ENCODE results near the gene GATA5.
A peak's percentile ranks its signal among the peaks of the same experiment; 100 is the strongest.
"Not testable (repeated sequence)": the region's sequence is repeated elsewhere in the genome, so short reads cannot be mapped to it uniquely, and the experiment has no call there.

GATA5 gene

DNA sequence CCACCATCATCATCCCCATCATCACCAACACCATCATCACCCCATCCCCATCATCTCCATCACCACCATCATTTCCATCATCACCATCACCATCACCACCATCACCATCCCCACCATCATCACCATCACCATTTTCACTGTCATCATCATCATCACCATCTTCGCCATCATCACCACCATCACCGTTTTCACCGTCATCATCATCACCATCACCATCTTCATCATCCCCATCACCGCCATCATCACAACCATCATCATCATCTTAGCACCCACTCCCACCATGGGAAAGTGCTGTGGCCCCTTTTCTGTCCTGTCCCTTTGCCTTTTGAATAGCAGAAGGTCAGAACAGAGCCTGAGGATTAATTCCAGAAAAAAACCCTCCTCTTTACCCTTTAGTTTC, 28.5 kb upstream of the GATA5 start:
- no peak for DNase-seq

DNA sequence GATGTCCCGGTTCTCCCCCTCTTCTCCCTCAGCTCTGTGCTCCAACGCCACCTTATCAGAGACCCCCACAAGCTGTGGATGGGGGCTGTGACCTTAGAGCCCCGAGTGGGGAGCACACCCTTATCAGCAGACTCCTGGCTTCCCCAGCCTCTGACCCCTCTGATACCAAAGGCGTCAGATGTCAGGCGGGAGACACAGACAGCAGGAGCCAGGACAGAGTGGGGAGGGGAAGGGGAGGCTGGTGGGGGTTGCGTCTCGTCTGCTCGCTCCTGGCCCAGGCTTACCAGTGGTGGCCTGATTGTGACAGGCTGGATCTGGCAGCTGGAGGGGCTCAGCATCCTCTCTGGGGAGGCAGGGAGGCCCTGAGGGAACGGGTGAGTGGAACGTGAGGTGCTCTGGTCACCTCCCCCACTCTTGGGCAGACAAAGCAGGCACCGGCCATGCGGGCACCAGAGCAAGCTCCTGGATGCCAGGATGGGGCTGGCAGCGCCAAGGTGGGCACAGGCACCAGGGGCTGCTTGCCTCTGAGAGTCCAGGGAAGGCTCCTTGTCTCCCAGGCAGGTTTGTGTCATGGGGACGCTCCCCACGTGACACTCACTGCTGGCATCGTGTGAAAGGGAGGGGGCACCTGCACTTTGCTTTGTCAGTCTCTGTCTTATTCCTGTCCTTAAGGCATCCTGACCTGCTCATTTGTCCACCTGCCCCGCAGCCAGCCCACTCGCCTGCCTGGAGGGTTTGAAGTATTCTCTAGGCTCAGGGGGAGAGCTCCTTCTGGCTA, 27.8 kb upstream of the GATA5 start:
- no peak for DNase-seq

DNA sequence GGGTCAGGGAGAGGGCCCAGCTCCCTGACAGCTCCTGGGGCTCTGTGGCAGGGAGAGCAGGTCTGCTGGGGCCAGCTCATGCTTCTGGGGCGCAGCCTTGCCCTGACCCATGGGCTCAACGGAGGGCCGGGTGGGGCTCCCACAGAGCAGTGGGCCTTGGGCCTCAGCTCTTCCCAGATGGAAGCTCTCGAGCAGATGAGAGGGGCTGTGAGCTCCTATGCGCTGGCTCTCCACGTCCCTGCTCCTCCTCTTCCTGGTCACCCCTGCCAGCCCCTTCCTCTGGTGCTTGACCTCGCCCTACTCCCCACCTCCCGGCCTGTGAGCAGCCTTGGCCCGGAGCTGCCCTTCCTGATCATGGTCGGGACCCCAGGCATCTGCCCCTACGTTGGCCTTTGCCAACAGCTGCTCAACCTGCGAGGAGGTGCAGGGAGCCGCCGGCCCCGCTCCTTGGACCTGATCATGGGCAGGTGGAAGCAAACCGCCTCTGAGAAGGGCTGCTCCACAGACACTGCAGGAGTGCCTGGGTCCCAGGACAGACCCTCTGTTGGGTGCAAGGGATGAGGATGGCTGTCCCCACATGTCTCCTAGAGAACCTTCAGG, 26.8 kb upstream of the GATA5 start:
- DNase-seq = no peak

DNA sequence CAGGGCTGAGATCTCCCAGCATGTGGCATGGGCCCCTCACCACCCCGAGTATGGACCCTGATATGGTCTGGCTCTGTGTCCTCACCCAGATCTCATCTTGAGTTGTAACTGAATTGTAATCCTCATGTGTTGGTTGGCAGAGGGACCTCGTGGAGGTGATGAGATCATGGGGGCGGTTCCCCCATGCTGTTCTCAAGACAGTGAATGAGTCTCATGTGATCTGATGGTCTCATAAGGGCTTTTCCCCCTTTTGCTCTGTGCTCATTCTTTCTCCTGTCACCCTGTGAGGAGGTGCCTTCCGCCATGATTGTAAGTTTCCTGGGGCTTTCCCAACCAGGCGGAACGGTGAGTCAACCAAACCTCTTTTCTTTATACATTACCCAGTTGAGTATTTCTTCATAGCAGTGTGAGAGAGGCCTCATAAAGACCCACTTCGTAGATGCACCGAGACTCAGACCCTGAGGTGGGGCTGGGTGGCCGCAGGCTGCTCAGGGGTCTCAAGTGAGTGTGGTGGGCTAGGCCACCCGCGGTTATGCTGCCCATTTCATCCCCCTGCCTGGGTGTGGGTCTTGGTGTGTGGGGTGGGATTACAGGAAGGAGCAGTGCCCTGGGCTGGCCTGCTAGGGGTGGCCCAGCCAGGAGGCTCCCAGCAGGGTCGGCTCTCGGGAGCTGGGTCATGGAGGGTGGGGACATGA, 26.2 kb upstream of the GATA5 start:
- no peak for DNase-seq

DNA sequence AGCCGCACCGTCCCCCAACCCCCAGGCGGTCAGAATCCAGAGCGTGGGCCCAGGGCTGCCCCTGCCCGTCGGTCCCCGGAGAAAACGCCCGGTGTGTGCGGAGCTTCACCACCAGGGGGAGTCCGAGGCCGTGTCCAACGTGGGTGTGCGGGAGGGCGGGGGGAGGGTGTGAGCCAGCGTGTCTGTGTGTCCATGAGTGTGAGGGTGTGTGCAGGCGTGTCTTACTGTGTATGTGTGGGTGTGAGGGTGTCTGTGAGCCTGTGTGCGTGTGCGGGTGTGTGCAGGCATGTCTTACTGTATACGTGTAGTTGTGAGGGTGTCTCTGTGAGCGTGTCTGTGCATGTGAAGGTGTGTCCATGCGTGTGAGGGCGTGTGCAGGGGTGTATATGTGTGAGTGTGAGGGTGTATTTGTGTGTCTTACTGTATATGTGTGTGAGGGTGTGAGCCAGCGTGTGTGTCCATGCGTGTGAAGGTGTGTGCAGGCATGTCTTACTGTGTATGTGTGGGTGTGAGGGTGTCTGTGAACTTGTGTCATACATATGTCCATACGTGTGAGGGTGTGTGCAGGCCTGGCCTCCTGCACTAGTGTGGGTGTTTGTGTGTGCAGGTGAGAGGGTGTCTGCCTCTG, 24.6 kb upstream of the GATA5 start:
- peak; percentile 12 to 31 for DNase-seq

DNA sequence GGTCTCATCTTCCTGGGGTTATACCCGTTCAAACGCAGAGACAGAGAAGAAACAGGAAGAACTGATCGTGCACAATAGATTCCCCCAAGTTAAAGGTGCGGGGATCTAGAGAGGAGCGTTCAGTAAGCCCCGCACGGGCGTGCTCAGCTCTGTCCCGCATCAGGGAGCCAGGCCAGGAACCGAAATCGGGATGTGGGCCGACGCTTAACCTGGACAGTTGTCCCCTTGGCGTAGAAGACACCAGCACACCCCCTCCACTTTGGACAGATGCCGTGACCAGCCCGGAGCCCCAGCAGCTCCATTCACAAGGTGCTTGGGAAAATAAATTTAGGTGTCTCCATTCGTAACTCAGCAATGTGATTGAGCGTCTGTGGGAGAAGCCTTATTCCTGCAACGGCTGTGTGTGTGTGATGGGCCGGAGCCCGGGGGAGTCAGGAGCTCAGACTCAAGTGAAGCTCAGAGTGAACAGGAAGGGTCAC, 24.0 kb upstream of the GATA5 start:
- no peak for DNase-seq

DNA sequence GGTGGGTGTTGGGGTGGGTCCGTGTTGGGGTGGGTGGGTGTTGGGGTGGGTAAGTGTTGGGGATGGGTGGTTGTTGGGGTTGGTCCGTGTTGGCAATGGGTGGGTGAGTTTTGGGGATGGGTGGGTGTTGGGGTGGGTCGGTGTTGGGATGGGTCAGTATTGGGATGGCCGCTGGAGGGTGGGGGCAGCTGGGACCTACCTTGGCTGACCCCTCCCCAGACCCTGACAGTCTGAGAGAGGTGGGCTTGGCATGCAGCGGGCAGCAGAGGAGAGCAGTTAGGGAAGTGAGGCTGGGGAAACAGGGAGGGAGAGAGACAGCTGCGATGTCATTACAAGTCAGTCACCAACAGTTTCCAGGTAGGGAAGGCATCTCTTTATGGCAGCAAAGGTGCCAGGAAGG, 23.1 kb upstream of the GATA5 start:
- no peak for DNase-seq

DNA sequence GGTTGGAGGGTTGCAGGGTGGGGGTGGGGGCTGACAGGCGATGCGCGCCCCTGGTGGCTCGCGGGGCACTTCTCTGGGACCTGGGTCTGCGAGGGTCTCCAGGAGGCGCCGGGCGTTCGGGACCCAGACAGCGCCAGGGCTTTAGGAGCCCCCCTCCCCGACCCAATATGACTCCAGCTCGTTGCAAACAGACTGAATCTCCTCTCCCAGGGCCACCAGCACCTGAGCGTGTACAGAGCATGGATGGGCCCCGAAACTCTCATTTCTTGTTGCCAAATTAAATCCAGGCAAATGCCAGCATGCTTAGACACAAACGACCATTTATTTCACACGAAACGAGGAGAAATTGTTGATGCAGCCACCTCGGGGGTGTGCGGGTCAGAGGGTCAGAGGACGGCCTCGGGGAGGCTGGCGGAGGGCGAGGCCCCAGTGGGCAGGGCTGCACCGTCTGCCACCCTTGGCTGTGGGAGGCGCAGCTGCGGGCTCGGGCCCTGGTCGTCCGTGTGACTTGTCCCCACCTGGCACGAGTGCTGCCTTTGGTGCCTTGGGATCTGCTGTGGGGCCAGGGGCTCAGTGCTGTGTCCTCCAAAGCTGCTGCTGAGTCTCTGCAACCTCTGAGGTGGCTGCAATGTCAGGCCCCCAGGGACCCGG, 20.9 kb upstream of the GATA5 start:
- DNase-seq = no peak

DNA sequence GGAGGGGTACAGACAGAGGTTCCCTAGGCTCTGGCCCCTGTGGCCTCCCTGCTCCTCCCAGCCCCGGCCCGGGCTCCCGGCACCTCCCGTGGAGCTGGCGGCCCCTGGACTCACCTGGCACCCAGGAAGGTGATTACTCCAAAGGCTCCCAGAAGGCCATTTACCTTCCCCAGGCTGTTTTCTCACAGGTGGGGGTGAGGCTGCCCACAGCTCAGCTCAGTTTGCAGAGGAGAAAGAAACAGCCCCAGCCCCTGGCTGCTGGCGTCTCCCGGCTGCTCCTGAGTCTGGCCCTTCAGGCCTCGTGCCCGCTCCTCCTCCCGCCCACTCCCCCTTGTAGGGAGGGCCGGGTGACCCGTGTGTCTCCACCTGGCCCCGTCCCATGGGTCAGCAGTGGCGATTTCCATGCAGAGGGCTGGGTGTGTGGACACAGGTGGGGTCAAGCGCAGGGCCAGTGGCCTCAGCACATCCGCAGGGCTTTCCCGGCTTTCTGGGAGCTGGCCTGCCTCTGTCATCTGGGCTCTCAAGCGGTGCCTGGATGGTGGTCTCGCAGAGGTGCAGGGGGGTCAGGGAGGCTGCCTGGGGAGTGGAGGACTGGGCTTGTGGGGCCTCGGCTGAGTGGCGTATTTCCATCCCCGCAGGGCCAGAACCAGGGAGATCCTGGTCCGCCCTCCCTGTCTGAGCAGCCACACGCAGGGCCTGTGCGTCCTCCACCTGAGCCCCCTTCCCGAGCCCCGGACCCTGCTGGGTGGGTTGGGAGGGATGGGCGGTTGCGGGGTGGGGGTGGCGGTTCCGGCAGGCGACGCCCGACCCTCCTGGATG, 20.2 kb upstream of the GATA5 start:
- DNase-seq = no peak

DNA sequence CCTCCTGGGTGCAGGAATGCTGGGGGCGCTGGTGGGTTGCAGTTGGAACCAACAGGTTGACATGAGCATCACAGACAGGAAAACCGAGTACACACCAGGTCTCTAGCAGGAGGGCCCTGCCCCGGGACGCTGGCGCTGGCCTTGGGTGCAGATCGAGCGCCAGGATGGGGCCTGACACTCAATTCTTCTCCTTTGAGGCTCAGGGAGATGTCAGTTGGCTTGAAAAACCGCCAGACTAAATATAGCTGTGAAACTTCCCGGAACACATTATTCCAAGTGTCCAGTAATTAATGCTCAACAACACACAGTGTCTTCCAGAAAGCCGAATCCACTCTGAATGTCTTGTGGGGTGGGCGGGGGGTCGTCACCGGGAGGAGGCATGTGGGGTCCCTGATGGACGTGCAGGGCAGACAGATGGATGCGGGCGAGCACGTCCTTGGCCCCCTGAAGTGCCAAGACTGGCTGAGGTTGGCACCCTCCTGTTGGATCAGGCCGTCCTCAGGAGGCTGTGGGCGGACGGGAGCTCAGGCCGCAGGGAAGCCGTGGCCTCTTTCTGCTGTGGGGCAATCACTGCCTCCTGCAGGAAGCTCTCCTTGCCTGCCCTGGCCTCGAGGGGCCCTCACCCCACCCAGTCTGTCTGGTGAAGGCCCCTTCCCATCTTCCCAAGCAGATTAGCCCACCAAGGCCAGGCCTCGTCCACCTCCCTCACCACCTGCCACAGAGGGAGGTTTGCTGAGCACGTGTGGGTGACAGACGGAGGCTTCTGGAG, 19.4 kb upstream of the GATA5 start:
- DNase-seq = no peak

DNA sequence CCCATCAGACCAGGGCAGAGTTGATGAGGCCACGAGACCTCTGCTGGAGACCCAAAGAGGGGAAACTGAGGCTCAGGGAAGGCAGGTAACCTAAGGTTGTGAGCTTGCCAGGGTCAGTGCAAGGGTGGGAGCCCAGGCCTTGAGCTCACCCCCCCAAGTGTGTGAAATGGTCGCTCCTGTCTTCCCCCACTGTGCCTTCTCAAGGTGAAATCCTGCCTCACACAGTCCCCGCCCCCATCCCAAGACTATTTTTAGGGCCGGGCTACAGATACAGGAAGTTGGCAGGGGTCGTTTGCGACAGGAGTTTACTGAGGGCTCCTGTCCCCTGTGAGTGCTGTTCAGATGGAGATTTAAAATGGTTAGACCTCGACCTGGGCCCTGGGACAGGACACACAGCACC, 18.7 kb upstream of the GATA5 start:
- DNase-seq = no peak

DNA sequence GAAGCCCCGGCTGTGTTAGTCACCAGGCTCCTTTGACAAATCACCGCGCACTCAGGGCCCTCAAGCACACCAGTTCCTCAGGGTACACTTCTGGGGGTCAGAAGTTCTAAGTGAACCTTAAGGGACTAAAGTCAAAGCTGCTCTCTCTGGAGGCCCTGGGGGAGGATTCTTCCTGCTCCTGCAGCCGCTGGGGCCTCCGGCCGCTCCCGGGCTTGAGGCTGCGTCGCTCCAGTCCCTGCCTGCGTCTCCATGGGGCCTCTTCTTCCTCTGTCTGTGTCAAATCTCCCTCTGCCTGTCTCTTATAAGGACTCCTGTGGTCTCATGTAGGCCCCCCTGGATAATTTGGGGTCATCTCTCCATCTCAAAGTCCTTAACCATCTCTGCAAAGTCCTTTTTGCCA, 18.1 kb upstream of the GATA5 start:
- no peak for DNase-seq

DNA sequence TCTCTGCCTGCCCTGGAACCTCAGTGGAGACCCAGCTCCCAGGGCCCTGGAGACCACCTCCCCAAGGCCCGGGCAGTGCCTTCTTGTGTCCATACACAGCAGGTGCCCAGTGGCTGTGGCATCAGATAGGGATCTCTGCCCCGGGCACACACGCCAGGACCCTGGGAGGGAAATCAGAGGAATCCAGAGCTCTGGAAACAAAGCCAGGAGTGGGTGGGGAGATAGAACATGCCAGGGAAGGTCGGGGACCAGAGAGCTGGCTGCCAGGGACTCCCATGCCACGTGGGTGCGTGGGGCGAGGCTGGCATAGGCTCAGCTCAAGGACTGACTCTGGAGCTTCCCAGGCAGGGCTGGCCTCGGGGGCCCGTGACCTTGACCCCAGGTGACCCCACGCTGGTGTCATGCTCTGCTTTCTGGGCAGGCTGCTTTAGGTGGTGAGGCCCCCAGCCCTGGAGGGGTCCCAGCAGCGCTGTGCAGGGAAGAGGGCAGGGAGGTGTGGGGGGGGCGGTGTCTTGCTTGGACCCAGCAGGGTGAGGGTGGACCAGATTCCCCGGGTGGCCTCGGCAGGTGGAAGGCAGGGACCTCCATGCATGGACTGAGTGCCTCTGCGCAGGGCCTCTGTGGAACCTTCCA, 17.6 kb upstream of the GATA5 start:
- DNase-seq = no peak

DNA sequence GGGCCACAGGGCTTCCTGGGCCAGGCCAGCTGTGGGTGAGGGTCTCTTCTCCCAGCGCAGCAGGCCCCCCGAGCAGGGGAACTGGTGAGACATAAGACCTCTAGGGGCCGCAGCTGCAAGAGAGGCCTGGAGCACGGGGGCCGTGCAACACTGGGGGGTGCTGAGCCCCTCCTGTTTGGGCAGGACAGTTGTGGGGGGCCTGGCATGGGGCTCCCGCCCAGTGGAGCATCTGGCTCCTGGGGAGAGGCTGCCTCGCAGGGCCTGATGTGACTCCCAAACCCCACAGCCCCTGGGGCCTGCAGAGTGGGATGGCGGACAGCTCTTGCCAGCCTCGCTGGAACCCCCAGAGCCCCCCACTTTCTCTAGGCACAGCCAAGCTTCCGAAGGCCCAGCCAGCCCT, 16.9 kb upstream of the GATA5 start:
- no peak for DNase-seq

DNA sequence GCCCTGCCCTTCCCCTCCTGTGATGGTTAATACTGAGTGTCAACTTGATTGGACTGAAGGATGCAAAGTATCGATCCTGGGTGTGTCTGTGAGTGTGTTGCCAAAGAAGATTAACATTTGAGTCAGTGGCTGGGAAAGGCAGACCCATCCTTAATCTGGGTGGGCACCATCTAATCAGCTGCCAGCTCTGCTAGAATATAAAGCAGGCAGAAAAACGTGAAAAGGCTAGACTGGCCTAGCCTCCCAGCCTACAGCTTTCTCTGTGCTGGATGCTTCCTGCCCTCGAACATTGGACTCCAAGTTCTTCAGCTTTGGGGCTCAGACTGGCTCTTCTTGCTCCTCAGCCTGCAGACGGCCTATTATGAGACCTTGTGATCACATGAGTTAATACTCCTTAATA, 15.0 kb upstream of the GATA5 start:
- DNase-seq = not testable (repeated sequence)

DNA sequence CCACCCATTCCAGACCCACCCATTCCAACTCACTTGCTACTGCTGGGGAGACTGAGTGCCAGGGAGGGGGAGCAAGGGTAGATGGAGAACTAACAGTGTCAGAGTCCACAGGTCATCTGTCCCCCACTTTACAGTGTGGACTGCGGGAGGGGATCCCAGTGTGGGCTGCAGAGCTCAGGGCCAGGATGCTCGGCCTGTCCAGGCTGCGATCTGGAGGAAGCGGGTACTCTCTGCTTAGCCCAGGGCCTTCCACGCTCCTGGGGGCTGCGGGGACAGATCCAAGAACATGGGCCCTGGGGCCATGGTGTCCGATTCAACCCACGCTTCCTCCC, 14.1 kb upstream of the GATA5 start:
- no peak for DNase-seq

DNA sequence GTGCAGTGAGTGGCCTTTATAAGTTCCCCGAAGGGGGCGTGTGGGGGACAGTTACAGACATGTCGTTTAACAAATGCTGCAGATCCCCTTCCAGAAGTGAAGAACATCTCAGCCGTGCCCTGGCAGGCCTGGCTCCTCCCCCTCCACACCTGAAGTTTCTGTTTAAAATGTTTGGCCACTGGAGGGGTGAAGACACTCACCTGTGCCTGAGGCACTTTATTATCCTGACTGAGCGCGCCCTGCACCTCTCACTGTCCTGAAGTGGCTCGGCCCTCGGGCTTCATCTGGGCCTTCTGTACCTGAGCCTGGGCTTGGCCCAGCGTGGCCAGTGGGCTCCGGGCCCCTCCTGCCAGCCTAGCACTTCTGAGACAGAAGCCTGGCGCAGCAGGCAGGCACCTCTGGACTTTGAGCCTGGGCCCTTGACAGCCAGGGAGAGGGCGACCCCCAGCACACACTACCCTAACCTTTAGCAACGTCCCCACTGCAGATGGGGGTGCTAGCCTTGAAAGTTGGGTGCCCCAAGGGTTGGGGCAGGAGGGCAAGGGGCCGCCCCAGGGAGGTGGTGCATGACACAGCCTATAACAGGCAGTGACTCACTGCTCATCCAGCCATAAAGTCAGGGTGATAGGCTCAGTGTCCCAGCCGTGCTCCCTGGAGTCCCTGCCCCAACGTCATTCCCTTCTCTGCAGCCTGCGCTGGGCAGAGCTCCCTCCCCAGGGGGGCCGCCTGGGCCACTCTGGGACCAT, 13.6 kb upstream of the GATA5 start:
- DNase-seq = no peak

DNA sequence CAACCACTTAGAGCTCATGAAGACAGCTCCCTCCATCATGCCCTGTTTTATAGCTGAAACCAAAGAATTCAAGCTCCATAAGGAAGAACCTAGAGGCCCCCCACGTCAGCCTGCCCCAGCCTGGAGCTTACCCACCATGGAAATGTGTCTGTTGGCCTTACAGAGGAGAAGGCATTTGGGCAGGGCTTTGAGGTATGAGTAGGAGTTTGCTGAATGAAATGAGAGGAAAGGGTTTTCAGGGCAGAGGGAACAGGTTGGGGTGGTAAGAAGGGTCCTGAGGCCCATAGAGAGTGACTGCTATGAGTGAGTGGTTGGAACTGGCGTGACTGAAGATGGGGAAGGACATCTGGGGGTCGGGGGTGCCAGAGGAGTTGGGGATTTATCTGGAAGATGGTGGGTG, 12.7 kb upstream of the GATA5 start:
- DNase-seq = no peak

DNA sequence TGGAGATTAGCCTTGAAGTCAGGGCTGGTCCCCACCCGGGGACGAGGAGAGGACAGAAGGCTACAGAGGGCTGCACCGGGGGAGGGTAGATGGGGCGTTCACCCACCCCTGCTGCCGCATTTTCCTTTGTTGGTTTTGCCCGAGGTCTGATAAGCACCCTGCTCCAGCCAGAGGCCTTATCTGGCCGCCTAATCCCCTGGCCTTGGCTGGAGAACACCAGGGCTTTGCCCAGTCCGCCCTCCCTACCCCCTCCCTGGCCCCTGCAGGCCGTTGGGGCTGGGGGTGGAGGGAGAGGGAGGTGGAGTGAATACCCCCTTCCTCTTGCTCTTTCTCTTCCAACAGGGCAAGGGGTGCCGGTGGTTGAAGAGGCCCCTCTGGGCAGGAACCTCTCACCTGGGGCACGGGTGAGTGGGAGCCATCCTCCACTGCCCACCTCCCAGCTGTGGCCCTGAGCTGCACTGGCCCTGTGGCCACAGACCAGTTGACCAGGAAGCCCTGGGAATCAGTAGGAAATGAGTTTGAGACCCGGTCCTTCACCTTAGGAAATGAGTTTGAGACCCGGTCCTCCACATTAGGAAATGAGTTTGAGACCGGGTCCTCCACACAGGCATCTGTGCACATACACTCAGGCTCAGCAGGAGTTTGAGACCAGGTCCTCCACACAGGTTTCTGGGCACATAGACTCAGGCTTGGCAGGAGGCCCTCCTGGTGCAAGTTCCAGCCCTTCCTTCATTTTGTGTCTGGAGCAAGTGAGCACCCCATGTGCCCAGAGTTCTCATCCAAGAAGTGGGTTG, 12.0 kb upstream of the GATA5 start:
- no peak for DNase-seq
